Measurements from ENCODE around the gene NEBL. TPM values are rescaled to one million over a fixed set of nuclear protein-coding genes. Genes with fewer than 3 reads are reported as not detected.
A peak's percentile ranks its signal among the peaks of the same experiment; 100 is the strongest.

NEBL gene
- total and polyA plus RNA-seq, 2 donors from 2014 or later, result 13.8 to 21.2 TPM

GRCh38 chr10:20778008-20778757 is 118.9 kb downstream of the NEBL start:
- H3K4me3 ChIP-seq (ENCODE audit: low read length in 3 of 3), result no peak overlapping the region
- FAIRE-seq, result no peak
- H3K36me3 ChIP-seq (ENCODE audit: control insufficient read depth in 2 of 3, insufficient read depth in 3 of 3, low read length in 3 of 3), result no peaks in the 10 kb centered on the region
- H3K4me1 ChIP-seq (ENCODE audit: control insufficient read depth in 2 of 3, insufficient read depth in 2 of 3, low read depth in 1 of 3, low read length in 3 of 3), result no peaks in the 10 kb centered on the region
- intact Hi-C loops (cut with DNase I), result no loop called here
- no peaks in the 10 kb centered on the region for H3K9me3 ChIP-seq (ENCODE audit: control insufficient read depth in 2 of 3, insufficient read depth in 1 of 3, low read length in 3 of 3)
- no peak overlapping the region for H3K27ac ChIP-seq (ENCODE audit: low read depth in 2 of 2, low read length in 2 of 2)
- no peak for DNase-seq
- no peak overlapping the region for H3K9ac ChIP-seq (ENCODE audit: low read length in 3 of 3)
- no peak for TF ChIP-seq CTCF (IDR thresholded peaks at IDR 0.05; ENCODE audit: borderline replicate concordance, extremely low read depth, insufficient read depth)
- no peaks in the 10 kb centered on the region for H3K27me3 ChIP-seq (ENCODE audit: control insufficient read depth, insufficient read depth, low read length)

- Histone ChIP-seq H3K27ac (ENCODE audit: low read depth in 2 of 2, low read length in 2 of 2) (no peak overlapping the region), H3K36me3 (ENCODE audit: control insufficient read depth in 2 of 3, insufficient read depth in 3 of 3, low read length in 3 of 3) (no peaks in the 10 kb centered on the region), H3K4me1 (ENCODE audit: control insufficient read depth in 2 of 3, insufficient read depth in 2 of 3, low read depth in 1 of 3, low read length in 3 of 3) (no peaks in the 10 kb centered on the region), H3K4me3 (ENCODE audit: low read length in 3 of 3) (no peak overlapping the region), H3K27me3 (ENCODE audit: control insufficient read depth, insufficient read depth, low read length) (no peaks in the 10 kb centered on the region), H3K9me3 (ENCODE audit: control insufficient read depth in 2 of 3, insufficient read depth in 1 of 3, low read length in 3 of 3) (no peaks in the 10 kb centered on the region), H3K9ac (ENCODE audit: low read length in 3 of 3) (no peak overlapping the region)
- FAIRE-seq (no peak), DNase-seq (peak in 1 of 5 donors; percentile 16)
- no peak for TF ChIP-seq CTCF (IDR thresholded peaks at IDR 0.05; ENCODE audit: borderline replicate concordance, extremely low read depth, insufficient read depth)
- intact Hi-C loops (cut with DNase I), result no loop called here
These were observed 120.6 kb downstream of the NEBL start for GRCh38 chr10:20776384-20777118.

GRCh38 chr10:20771051-20771450 is 126.1 kb downstream of the NEBL start:
- H3K4me1 ChIP-seq (ENCODE audit: control insufficient read depth in 2 of 3, insufficient read depth in 2 of 3, low read depth in 1 of 3, low read length in 3 of 3), result no peaks in the 10 kb centered on the region
- no peaks in the 10 kb centered on the region for H3K9me3 ChIP-seq (ENCODE audit: control insufficient read depth in 2 of 3, insufficient read depth in 1 of 3, low read length in 3 of 3)
- DNase-seq (no peak), FAIRE-seq (no peak)
- no peak overlapping the region for H3K4me3 ChIP-seq (ENCODE audit: low read length in 3 of 3)
- H3K36me3 ChIP-seq (ENCODE audit: control insufficient read depth in 2 of 3, insufficient read depth in 3 of 3, low read length in 3 of 3), result no peaks in the 10 kb centered on the region
- no peak overlapping the region for H3K27ac ChIP-seq (ENCODE audit: low read depth in 2 of 2, low read length in 2 of 2)
- H3K27me3 ChIP-seq (ENCODE audit: control insufficient read depth, insufficient read depth, low read length), result no peaks in the 10 kb centered on the region
- intact Hi-C loops (cut with DNase I), result no loop called here
- no peak for TF ChIP-seq CTCF (IDR thresholded peaks at IDR 0.05; ENCODE audit: borderline replicate concordance, extremely low read depth, insufficient read depth)
- H3K9ac ChIP-seq (ENCODE audit: low read length in 3 of 3), result no peak overlapping the region
